Neuronal stem cell (in vitro differentiated cells): ENCODE measurements around the gene GLDN.

Experiments used
- DNase-seq: peaks from one replicate; pipeline ENCODE4 v3.0.0-alpha.2; 2013; ENCODE audit warnings: low spot score
- H2AFZ ChIP-seq: one replicate; pipeline ENCODE4 v1.6.1; 2013; ENCODE audit warnings: mild to moderate bottlenecking, low read length, inconsistent platforms
- H2AK5ac ChIP-seq: 2 replicates; pipeline ENCODE4 v1.6.1; 2013; ENCODE audit warnings: low read depth, mild to moderate bottlenecking, inconsistent platforms, low read length, moderate library complexity, mixed read lengths
- H2BK120ac ChIP-seq: 2 replicates; pipeline ENCODE4 v1.6.1; 2013; ENCODE audit warnings: low read depth, mild to moderate bottlenecking, inconsistent platforms, low read length, moderate library complexity, mixed read lengths
- H2BK12ac ChIP-seq: one replicate; pipeline ENCODE4 v1.6.1; 2013; ENCODE audit warnings: low read length, inconsistent platforms
- H2BK15ac ChIP-seq: 2 replicates; pipeline ENCODE4 v1.6.1; 2013; ENCODE audit warnings: mild to moderate bottlenecking, low read length, inconsistent platforms, mixed read lengths
- H2BK5ac ChIP-seq: one replicate; pipeline ENCODE4 v1.6.1; 2013; ENCODE audit warnings: inconsistent platforms, mild to moderate bottlenecking, low read length, moderate library complexity
- H3K14ac ChIP-seq: one replicate; pipeline ENCODE4 v1.6.1; 2013; ENCODE audit warnings: low read length, inconsistent platforms
- H3K18ac ChIP-seq: 2 replicates; pipeline ENCODE4 v1.6.1; 2013; ENCODE audit warnings: low read length, inconsistent platforms
- H3K23ac ChIP-seq: 2 replicates; pipeline ENCODE4 v1.6.1; 2013; ENCODE audit warnings: low read depth, mild to moderate bottlenecking, mixed read lengths, low read length, inconsistent platforms; ENCODE audit not compliant: poor library complexity
- H3K27ac ChIP-seq: replicated peaks from 3 replicates; pipeline ENCODE4 v1.5.1; 2013; ENCODE audit warnings: low read length, inconsistent platforms
- H3K27me3 ChIP-seq, 3 experiments: 2 replicates each; pipeline ENCODE4 v1.6.1; 2013; ENCODE audit warnings: low read length in 3 of 3, mild to moderate bottlenecking in 2 of 3, inconsistent platforms in 1 of 3, low read depth in 1 of 3, mixed read lengths in 1 of 3, moderate library complexity in 1 of 3; ENCODE audit not compliant: control insufficient read depth in 3 of 3, insufficient read depth in 3 of 3
- H3K36me3 ChIP-seq, 2 donors: replicated peaks in 1 of 2; 2 replicates each; pipeline ENCODE4 v1.6.1; 2013; ENCODE audit warnings: low read length in 2 of 2; ENCODE audit not compliant: control insufficient read depth in 2 of 2, insufficient read depth in 2 of 2
- H3K4ac ChIP-seq: 2 replicates; pipeline ENCODE4 v1.6.1; 2013; ENCODE audit warnings: inconsistent platforms, mild to moderate bottlenecking, low read length, moderate library complexity
- H3K4me1 ChIP-seq, 2 donors: 1 replicate in 1 of 2; 2 replicates in 1 of 2; pipeline ENCODE4 v1.6.1; 2013; ENCODE audit warnings: low read length in 2 of 2, low read depth in 1 of 2; ENCODE audit not compliant: control insufficient read depth in 2 of 2, insufficient read depth in 1 of 2
- H3K4me2 ChIP-seq: one replicate; pipeline ENCODE4 v1.6.1; 2013; ENCODE audit warnings: mild to moderate bottlenecking, low read length, inconsistent platforms; ENCODE audit not compliant: insufficient read depth, poor library complexity, severe bottlenecking
- H3K4me3 ChIP-seq, 2 donors: 2 replicates each; pipeline ENCODE4 v1.5.1; 2013; ENCODE audit warnings: low read length in 2 of 2, mild to moderate bottlenecking in 2 of 2, inconsistent platforms in 1 of 2, moderate library complexity in 1 of 2
- H3K79me1 ChIP-seq: one replicate; pipeline ENCODE4 v1.6.1; 2013; ENCODE audit warnings: low read depth, mild to moderate bottlenecking, inconsistent platforms, low read length, moderate library complexity
- H3K9ac ChIP-seq: one replicate; pipeline ENCODE4 v1.6.1; 2013; ENCODE audit warnings: mild to moderate bottlenecking, low read depth, low read length, inconsistent platforms; ENCODE audit not compliant: poor library complexity
- H3K9me3 ChIP-seq, 2 donors: replicated peaks in 1 of 2; 2 replicates each; pipeline versions ENCODE3 to v1.6.1; 2013; ENCODE audit warnings: low read length in 2 of 2, mild to moderate bottlenecking in 2 of 2, inconsistent platforms in 1 of 2, low read depth in 1 of 2, mixed read lengths in 1 of 2, moderate library complexity in 1 of 2; ENCODE audit not compliant: control insufficient read depth in 2 of 2, insufficient read depth in 1 of 2
- H4K8ac ChIP-seq: one replicate; pipeline ENCODE4 v1.6.1; 2013; ENCODE audit warnings: low read depth, mild to moderate bottlenecking, inconsistent platforms, low read length, moderate library complexity
- H4K91ac ChIP-seq: one replicate; pipeline ENCODE4 v1.6.1; 2013; ENCODE audit warnings: low read length, low read depth, mild to moderate bottlenecking, inconsistent platforms; ENCODE audit not compliant: poor library complexity
- WGBS, 2 donors: extraction: QIAGEN DNeasy Blood & Tissue Kit; methylation state at CpG; one replicate each; pipeline ENCODE4 v1.1.7; 2013; ENCODE audit warnings: missing lambda C conversion rate in 2 of 2, mixed read lengths in 1 of 2; ENCODE audit not compliant: insufficient read length in 2 of 2, insufficient replicate concordance in 1 of 2; ENCODE audit errors: extremely low coverage in 2 of 2; 5-methylcytosine and 5-hydroxymethylcytosine counted together

GLDN gene

GRCh38 chr15:51350723-51351122 lies 9.3 kb downstream of the GLDN start:
- H3K4me3 ChIP-seq: no peak overlapping the region
- no peak overlapping the region for H4K91ac ChIP-seq
- H3K23ac ChIP-seq: no peak overlapping the region
- no peak overlapping the region for H3K9ac ChIP-seq
- H2BK120ac ChIP-seq: no peak overlapping the region
- no peak overlapping the region for H2BK12ac ChIP-seq
- no peak overlapping the region for H2BK15ac ChIP-seq
- no CpG with 5 or more reads among the region's 3 CpGs for WGBS, 2 donors
- no peaks in the 10 kb centered on the region for H3K36me3 ChIP-seq
- H3K9me3 ChIP-seq: no peaks in the 10 kb centered on the region
- H3K79me1 ChIP-seq: no peaks in the 10 kb centered on the region
- no peaks in the 10 kb centered on the region for H3K4me1 ChIP-seq
- H3K4me2 ChIP-seq: no peak overlapping the region
- H2AFZ ChIP-seq: no peak overlapping the region
- H2AK5ac ChIP-seq: no peak overlapping the region
- no peak overlapping the region for H3K14ac ChIP-seq
- H4K8ac ChIP-seq: no peak overlapping the region
- H3K4ac ChIP-seq: no peak overlapping the region
- no peak overlapping the region for H2BK5ac ChIP-seq
- no peak overlapping the region for H3K27ac ChIP-seq
- H3K27me3 ChIP-seq: no peaks in the 10 kb centered on the region
- H3K18ac ChIP-seq: no peak overlapping the region
- DNase-seq: no peak

GRCh38 chr15:51353976-51354375 lies 12.5 kb downstream of the GLDN start:
- Histone ChIP-seq H3K4me2 (no peak overlapping the region), H4K8ac (no peak overlapping the region)

GRCh38 chr15:51355096-51355495 lies 13.6 kb downstream of the GLDN start:
- no peak overlapping the region for H3K4me2 ChIP-seq
- H3K27ac ChIP-seq: no peak overlapping the region
- H2BK5ac ChIP-seq: no peak overlapping the region
- WGBS, 2 donors: no CpG with 5 or more reads among the region's 1 CpG
- no peak for DNase-seq
- H2BK12ac ChIP-seq: no peak overlapping the region
- no peak overlapping the region for H2BK15ac ChIP-seq
- no peak overlapping the region for H3K14ac ChIP-seq
- no peak overlapping the region for H2AK5ac ChIP-seq
- no peaks in the 10 kb centered on the region for H3K4me1 ChIP-seq
- H4K91ac ChIP-seq: no peak overlapping the region
- no peak overlapping the region for H3K18ac ChIP-seq
- H3K79me1 ChIP-seq: no peaks in the 10 kb centered on the region
- no peak overlapping the region for H4K8ac ChIP-seq
- no peak overlapping the region for H3K9ac ChIP-seq
- H3K9me3 ChIP-seq: no peaks in the 10 kb centered on the region
- H3K4ac ChIP-seq: no peak overlapping the region
- H2AFZ ChIP-seq: no peak overlapping the region
- no peaks in the 10 kb centered on the region for H3K27me3 ChIP-seq
- no peak overlapping the region for H3K23ac ChIP-seq
- H3K36me3 ChIP-seq: no peaks in the 10 kb centered on the region
- H2BK120ac ChIP-seq: no peak overlapping the region
- no peak overlapping the region for H3K4me3 ChIP-seq

More at GRCh38 chr15:51353976-51354375, 12.5 kb downstream of the GLDN start:
- H3K9ac ChIP-seq: no peak overlapping the region
- no peak overlapping the region for H2AK5ac ChIP-seq
- H2BK120ac ChIP-seq: no peak overlapping the region
- H3K36me3 ChIP-seq: no peaks in the 10 kb centered on the region
- H2BK5ac ChIP-seq: no peak overlapping the region
- H3K18ac ChIP-seq: no peak overlapping the region
- no peak overlapping the region for H3K14ac ChIP-seq
- no peak overlapping the region for H3K4me3 ChIP-seq
- H3K23ac ChIP-seq: no peak overlapping the region
- H3K4ac ChIP-seq: no peak overlapping the region
- no peaks in the 10 kb centered on the region for H3K4me1 ChIP-seq
- H4K91ac ChIP-seq: no peak overlapping the region
- H2BK15ac ChIP-seq: no peak overlapping the region
- H3K27ac ChIP-seq: no peak overlapping the region
- DNase-seq: no peak
- H3K9me3 ChIP-seq: no peaks in the 10 kb centered on the region
- H3K79me1 ChIP-seq: no peaks in the 10 kb centered on the region
- H2AFZ ChIP-seq: no peak overlapping the region
- H2BK12ac ChIP-seq: no peak overlapping the region
- H3K27me3 ChIP-seq: no peaks in the 10 kb centered on the region
- WGBS, 2 donors: no CpG with 5 or more reads among the region's 2 CpGs

GRCh38 chr15:51356147-51356546 lies 14.7 kb downstream of the GLDN start:
- Histone ChIP-seq H2AFZ (no peak overlapping the region), H3K36me3 (no peaks in the 10 kb centered on the region), H3K27me3 (no peaks in the 10 kb centered on the region), H4K91ac (no peak overlapping the region), H3K9me3 (no peaks in the 10 kb centered on the region), H2BK15ac (no peak overlapping the region), H2BK120ac (no peak overlapping the region), H3K18ac (no peak overlapping the region), H2BK12ac (no peak overlapping the region), H2AK5ac (no peak overlapping the region), H3K14ac (no peak overlapping the region), H3K4me3 (no peak overlapping the region), H2BK5ac (no peak overlapping the region), H3K4me2 (no peak overlapping the region), H3K79me1 (no peaks in the 10 kb centered on the region), H3K9ac (no peak overlapping the region), H3K4ac (no peak overlapping the region), H3K27ac (no peak overlapping the region), H3K4me1 (no peaks in the 10 kb centered on the region), H3K23ac (no peak overlapping the region), H4K8ac (no peak overlapping the region)
- no peak for DNase-seq
- no CpG with 5 or more reads among the region's 5 CpGs for WGBS, 2 donors
